HT-29 (cell line): ENCODE results near the gene CALML4. TPM values are rescaled to one million over a fixed set of nuclear protein-coding genes. Genes with fewer than 3 reads are reported as not detected.
"Not testable (repeated sequence)": the region's sequence is repeated elsewhere in the genome, so short reads cannot be mapped to it uniquely, and the experiment has no call there.

Source experiments
- DNase-seq: peaks from one replicate; pipeline ENCODE4 v3.0.0-alpha.2; 2015; ENCODE audit warnings: low spot score
- total RNA-seq: library from RNA; depleted of rRNA; stranded (reverse); fragments of >200 nt; shearing (Covaris generic); gene quantifications from 2 replicates; pipeline ENCODE4 v1.2.3, GENCODE V29; 2014

CALML4 gene
- total RNA-seq, 1 experiment from 2014 or later, result 118 TPM

DNA sequence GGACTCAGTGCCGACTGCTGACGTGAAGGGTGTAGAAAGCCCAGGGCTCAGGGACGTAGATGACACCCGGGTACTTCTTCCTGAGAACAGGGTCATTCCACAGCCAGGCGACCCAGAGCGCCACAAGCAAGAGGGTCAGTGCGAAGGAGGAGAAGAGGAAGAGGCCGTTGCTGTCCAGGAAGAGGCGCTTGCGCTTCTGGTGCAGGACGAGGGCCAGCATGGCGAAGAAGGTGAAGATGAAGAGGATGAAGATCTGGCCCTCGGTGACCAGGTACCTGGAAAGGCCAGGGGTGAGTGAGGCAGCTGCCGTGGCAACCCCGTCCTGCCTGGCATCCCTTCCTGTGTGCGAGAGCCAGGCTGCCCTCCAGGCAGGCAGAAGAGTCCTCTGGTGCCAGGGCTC is 3.0 kb upstream of the CALML4 start:
- DNase-seq, result no peak

DNA sequence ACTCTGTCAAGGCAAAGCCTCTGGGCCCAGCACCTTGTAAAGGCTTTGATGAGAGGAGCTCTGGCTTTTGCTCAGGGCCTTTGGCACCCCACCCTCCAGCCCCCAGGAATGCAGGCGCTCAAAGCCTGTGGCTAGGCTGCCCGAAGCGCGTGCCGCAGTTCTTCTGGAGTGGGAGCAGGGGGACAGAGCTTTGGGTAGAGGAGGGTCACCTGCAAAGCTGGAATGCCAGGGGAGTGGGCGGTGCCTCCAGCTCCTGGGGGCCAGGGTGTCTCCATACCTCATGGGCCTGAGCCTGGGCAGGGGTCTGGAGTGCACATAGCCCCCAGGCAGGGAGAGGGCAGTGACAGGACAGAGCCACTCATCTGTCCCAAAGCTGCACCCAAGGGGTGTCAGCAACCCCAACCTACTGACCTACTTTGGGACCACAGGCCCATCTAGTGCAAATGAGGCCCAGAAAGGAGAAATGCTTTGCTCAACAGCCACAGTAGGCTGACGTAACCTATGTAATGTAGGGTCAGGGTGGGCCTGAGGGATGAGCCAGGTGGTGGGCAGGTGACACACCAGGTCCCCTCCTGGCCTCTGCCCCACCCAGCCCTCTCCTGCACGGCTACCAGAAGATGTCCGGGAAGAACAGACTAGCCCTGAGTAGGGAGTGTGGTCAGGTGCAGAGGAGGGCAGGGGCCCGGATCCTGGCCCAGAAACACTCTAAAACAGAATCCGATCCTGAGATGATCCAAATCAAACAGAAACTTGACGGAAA is 2.2 kb upstream of the CALML4 start:
- no peak for DNase-seq

DNA sequence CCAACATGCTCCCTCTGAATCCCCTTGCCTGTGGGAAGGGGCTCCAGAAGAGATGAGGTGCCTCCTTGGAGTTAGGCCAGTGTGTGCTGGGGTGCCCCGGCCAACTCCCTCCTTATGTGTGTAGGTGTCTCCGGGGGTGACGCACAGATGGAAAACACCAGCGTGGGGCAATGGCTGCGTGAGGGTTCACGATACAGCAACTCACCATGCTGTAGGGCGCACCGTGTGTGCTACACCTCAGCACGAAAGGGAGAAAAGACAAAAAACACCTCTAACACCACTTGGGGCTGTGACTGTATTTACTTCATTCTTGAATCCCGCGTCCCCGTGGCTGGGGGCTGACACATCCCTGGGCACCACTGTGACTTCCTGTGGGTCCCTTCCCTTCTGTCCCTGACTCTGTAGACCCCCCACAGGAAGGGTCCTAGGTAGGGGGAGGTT is 1.6 kb upstream of the CALML4 start:
- no peak for DNase-seq

DNA sequence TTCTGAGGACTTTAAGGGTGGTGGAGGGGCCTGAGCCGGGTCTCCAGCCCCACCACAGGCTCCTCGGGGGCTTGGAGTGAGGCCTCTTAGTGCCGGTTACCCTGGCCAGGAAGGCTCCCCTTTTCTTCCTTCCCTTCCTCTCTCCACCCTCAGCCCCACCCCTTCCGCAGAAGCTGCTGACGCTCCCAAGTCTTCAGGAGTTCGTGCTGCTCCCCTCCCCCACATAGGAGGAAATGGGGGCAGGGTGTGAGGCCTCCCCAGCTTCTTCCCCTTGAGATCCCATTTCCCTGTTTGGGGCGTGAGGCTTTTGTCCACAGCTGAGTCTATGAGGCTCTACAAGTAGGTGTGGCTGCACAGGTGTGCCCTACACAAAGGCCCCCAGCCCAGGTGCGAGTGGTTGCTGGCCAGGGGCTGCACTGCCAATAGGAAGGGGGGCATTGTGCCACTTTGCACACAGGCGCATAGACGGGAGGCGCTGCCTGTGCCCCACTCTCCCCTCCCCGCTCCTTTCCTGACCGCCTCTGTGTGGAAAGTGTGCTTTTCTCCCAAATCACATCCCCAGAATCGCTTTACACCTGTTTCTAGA is 915 bp upstream of the CALML4 start:
- DNase-seq, result peak; percentile 96

DNA sequence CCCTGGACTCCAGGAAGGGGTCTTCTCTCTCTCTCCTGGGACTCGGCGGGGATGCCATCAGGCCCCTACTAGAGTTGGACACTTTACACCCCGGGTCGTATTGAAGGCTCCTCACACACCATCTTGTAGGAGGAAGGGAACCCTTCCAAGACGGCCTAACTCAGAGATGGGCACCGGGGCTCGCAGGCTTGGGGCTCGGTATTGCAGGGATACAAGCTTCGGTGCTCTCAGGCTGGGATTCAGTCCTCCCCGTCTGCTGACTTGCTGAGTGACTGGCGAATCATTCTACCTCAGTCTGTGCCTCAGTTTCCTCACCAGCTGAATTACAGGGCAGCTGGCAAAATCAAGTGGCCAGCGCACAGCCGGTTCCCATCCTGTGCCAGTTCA is 419 bp upstream of the CALML4 start:
- DNase-seq, result no peak

DNA sequence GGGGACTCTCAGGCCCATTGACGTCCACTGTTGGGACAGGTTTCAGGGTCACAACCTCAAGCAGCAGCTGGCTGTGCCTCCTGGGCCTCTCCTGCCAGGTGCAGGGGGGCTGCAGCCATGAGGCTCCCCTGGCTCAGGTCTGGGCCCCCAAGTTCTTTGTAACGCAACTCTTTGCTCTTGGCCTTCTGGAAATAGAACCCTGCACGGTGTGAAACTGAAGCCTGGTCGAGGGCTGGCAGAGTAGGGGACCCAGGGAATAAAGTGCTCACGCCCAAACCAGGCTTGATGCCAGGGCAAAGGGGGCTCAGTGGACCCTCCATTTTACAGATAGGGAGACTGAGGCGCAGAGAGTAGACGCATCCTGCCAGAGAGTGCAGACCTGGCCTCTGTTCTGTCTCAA is 771 bp downstream of the CALML4 start:
- no peak for DNase-seq

DNA sequence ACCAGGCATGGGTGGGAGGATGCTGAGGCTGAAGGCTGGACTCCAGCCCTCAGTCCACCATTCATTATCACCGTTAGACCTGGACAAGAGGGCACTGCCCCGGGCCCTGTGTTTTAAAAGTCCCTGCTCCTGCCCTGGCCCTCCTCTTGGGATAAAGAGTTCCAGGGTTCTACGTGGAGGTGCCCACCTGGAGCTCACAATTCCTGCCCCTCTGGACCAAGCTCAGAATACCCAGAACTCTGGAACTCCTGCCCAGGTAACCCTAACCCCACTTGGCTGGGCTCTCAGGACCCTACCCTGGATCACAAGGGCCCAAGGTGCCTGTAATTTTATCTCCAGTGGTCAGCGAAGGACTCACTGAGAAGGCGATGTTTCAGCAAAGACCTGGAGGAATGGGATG is 1.2 kb downstream of the CALML4 start:
- no peak for DNase-seq

DNA sequence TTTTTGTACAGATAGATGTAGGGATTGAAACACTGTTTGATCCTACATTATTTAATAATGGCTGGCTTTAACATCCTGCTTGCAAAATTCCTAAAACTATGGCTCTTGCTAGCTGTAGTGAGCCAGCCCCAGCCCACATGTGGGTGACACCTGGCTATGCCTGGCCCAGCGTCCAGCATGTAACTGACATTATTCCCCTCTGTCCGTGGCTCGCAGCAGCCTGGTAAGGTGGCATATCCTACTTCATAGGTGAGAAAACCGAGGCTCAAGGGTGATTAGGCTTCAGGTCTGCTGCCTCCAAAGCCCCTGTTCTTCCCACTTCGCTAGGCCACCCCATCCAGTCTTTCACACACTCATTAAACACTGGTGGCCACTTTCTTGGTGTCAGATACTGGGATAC is 1.6 kb downstream of the CALML4 start:
- no peak for DNase-seq

DNA sequence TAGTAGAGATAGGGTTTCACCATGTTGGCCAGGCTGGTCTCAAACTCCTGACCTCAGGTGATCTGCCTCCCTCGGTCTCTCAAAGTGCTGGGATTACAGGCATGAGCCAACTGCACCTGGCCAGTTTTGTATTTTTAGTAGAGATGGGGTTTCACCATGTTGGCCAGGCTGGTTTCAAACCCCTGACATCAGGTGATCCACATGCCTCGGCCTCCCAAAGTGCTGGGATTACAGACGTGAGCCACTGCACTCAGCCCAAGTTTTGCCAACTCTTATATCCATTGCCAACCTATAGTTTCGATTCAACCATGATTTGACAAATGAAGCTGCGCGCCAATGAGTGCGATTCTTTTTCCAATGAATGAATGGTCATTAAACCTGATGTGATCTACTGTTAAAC is 2.1 kb downstream of the CALML4 start:
- not testable (repeated sequence) for DNase-seq

DNA sequence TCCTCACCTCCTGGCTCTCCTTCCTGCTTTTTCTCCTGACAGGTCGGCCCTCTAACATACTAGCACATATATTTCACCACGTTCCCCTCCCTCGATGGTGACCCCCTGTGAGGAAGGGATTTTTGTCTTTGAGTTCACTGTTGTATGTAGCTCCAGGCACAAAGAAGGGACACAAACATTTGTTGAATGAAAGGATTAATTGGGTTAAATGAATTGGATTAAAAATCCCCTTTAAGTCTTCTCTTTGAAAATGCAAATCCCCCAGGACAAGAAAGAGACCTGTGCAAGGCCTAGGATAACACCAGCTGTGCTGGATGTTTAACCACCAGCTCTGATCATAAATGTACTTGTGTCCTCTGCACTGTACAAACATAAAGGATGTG is 3.3 kb downstream of the CALML4 start:
- DNase-seq, result no peak

DNA sequence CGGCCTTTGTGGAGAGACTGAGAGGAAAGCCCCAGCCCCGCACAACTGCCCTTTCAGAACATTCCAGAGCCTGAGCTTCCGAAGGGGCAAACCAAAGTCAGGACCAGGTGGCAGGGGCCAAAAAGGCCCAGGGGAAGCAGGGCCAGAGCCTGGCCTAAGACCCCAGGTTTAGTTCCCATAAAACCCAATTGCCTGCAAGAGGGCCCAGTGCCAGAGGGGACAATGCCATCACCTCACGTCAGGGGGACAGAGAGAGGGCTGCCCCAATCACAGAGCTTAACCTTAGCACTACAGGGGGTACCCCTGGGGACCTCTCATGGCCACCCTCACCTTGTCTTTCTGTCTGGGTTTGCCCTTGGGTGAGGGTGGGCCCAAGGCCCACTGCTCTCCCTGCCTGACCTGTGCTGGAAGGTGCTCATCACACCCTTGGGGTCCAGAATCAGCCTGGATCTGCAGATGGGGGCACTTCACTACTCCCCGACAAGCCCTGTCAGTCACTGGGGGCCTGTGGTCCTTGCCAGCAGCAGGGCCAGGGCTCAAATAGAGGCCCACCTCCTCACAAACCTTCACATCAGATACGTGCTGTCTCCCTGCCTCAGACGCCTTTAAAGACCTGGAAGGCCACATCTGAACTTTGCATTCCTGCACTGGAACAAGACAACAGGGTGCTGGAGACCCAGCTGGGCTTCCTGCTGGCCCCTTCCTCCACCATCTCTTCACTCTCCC is 3.8 kb downstream of the CALML4 start:
- no peak for DNase-seq

DNA sequence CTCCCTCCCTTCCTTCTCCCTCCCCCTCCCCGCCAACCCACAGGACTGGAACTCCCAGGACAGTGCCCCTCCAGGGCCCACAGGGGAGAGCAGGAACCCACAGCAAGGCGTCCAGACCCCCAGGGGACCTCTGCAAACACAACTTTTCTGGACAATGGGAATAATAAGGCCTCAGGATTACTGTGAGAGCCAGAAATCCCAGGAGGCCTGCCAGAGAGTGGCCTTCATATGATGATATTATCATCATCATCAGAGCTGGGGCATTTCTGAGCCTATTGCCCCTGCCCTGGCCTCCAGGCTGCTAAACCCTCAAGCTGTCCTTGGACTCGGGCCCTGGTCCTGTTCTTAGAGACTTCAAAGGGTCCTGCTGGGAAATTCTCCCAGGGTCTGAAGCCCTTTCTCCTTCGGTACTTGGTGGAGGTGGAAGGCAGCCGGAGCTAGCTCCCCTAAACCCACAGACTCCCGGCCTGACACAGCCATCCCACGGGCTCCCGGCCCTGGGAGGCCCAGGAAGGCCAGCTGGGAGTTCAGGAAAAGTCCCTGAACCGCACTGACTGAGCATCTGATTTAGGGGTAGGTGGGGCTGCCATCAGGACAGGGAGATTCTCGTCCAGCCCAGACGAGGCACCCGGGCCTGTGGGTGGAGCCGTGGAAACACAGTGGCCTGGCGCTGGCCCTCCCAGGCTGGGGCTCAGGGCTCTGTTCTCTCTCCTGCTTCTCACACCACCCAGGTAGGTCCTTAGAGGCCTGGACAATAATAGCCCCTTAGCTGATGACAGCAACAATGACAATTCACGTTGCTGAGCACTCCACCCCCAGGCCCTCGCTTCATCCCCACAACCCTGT is 4.9 kb downstream of the CALML4 start:
- no peak for DNase-seq

DNA sequence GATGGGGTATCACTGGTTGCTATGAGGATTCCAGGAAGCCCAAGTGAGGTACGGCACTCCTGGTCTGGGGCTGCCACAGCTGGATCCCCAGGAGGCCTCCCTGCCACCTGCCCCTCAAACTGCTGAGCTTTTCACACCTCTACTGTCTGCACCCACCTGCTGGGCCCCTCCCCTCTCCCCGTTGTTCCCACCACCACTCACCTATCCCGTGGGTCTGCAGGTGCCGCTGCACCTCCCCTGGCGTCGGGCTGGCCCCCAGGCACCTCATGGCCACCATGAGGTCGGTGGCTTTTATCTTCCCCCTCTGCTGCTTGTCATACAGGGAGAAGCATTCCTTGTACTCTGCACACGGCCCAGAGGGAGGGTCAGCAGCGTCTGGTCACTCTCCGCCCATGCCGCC is 5.8 kb downstream of the CALML4 start:
- DNase-seq, result no peak

DNA sequence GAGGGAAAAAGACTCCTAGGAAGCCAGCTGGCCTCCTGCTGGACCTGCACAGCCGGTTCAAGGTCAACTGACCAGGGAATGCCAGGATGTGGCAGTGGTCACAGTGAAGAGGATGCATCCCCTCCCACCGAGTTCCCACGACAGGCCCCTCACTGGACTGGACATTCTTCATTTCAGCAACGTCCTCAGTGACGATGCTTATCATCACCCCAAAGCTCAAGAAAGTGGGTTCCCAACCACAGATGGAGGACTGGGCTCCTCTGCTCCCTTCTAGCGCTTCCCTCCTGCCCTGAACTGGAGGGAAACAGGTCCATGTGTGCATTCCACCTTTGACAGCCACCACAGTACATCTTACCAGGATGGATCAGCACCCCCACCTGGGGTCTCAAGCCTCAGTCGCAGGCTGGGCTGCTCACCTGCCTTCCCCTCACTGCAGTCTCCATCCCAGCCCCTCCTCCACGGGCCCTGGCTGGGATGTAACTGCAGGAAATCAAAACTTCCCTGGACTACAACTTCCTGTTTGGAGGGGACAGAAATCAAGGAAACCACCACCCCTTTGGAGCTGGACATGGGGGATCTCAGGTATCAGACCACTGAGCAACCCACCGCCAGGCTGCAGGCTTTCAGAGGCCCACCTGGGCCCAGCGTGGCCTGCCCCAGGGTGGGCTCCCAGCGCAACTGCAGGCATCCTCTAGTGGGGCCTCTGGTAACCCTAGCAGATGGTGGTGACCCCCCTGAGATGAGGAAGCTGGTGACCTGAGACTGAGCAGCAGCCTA is 7.3 kb downstream of the CALML4 start:
- DNase-seq, result no peak

DNA sequence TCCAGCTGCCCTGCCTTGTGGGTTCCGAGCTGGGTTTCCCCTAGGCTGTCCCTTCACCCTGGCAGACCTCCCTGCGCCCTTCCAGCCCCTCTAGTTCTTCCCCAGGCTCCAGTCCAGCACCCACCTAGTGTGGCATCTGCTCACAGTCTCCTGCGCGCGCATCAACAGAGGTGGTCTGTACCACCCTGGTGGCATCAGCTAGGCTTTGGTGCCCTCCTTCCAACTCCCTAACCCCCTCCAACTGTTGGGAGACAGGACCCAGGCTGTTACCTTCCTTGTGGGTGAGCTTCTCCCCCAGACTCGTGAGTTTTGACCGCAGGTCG is 8.0 kb downstream of the CALML4 start:
- DNase-seq, result no peak

DNA sequence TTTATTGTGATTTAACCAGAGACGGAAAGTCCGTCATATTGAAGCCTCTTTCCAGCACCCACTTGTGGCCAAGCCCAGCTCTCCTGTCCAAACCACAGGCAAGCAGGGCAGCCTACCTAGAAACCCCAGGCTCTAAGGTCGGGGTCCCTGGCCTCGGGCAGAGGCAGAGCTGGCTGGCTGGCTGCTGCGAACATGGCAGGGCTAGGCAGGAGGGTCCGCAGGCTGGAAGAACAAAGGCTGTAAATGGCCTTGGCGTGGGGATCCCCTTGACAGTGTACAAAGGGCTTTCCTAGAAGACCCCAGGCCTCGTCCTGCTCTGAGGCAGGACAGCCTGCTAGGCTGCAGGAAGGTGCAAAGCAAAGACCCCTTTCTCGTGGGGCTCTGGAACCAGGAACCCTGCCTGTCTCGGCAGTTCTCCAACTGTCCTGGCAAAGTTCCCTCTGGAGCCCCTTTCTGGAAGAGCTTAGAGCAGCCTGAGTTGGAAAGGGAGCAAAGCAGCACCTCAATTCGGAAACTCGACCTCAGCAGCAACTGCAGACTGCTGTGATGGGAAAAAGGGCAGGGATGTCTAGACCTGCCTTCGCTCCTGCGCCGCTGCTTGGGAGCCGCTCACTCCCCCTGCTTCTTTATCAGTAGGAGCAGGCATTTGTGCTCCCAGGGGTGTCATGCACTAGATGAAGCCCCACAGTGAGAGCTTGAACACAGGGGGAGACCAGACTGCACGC is 8.5 kb downstream of the CALML4 start:
- no peak for DNase-seq

DNA sequence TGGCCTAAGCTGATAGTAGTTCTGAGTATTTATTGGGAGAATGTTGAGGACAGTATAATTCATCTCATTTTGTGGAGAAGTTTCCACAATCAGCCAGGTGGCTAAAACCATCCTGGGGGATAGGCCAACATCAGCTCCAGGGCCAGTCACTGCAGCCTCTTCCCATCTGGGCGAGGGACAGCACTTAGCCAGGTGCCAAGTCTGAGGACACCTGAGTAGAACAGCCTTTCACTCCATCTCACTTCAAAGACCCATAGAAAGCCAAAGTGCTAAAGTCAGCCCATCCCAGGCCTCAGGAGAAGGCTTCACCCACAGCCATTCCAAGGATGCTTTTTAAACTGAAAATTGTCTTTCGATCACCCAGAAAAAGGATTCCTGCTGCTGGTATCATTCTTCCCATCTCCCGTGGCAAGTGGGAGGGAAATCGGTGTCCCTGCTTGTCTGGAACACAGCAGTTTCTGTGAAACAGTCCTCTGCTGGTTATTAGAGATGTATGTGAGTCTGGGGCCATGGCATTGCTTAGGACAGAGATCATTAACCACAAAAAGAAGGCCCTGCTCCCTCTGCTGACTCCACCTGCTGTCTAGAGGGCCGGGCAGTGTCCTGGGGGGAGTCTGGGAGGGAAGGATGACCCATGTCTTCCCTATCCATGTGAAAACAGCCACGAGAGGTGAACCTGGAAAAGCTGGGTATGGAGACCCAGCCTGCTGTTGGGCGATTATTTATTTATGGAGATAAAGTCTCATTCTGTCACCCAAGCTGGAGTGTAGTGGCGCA is 9.6 kb downstream of the CALML4 start:
- DNase-seq, result no peak

DNA sequence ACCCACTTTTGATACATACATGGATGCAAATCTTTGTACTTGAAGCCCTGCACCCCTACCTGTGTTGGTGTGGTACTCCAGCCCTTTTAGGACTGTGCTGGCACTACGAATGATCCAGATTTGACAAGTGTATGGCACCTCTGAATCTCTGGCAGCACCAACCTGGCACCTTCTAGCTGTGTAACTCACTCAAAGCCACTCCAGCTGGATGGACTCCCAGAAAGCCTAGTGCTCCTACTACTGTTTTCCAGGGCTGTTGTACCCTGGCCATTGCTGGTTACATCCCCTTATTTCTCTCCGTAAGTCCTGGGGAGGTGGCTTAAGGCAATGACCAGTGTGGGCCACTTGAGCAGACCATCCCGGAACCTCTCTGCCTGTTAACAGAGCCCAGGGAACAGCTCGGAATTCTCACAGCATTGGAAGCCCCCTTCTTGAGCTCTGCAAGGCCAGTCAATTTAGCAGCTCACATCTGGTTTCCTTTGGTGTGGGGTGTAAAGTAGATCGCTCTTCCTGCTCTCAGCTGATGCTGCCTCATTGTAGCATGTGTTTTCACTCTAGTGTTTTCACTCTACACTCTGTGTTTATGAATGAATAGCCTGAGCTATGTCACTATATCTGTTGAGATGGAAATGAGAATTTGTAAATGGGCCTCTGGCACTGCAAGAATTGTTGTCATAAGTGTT is 12.2 kb downstream of the CALML4 start:
- no peak for DNase-seq

DNA sequence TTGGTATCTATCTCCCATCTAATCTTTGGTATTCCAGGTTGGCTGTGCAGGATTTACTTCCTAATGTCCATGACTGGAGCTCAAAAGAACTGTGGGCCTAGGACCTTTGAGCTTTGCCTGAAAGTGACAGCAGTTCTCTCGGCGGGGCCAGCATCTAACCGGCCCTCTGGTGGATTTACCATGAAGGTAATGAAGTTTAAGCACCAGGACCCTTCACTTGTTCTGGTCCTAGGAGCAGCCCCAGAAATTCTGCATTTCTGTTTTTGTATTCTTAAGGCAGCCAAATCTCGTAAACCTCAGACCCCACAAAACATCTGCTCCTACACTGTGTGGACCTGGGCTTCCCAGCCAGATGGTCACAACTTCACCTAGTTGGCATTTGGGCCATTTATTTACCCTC is 13.0 kb downstream of the CALML4 start:
- DNase-seq, result no peak
